ENCODE data around the gene CMC2.

CMC2 gene

DNA sequence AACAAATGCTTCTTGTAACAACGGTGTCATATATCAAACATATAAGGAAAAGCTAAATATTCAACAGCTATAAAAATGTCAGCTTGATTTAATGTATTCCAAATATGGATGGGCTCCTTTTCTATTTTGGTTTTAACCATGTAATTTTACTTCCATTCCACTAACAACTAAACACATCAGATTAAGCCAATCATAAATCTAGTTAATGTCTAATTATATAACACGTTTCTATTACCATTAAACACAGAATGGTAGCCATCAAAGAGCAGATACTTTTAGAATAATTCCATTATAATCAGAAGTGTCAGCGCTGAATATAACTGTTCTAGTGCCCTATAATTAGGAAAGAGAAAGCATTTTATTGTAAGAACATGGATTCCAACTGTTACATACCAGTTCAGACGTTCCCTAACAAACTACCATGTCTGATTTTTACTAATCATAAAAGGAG, 10.0 kb downstream of the CMC2 start:
- H3K36me3 Mint-ChIP-seq (ENCODE audit: insufficient read depth) = peaks cover 6% of the 10 kb centered on the region
- H3K27ac Mint-ChIP-seq = peak overlapping the region; percentile 94 to 97
- H3K4me1 Mint-ChIP-seq (ENCODE audit: low read depth in 2 of 2) = peaks cover 30 to 43% of the 10 kb centered on the region in 2 donors
- no peaks in the 10 kb centered on the region for H3K9me3 Mint-ChIP-seq
- H3K4me3 Mint-ChIP-seq = peak overlapping the region; percentile 84 to 94
- H3K27me3 Mint-ChIP-seq = no peaks in the 10 kb centered on the region
- DNase-seq = no peak
- peak; percentile 54 for ATAC-seq (replicated peaks)

DNA sequence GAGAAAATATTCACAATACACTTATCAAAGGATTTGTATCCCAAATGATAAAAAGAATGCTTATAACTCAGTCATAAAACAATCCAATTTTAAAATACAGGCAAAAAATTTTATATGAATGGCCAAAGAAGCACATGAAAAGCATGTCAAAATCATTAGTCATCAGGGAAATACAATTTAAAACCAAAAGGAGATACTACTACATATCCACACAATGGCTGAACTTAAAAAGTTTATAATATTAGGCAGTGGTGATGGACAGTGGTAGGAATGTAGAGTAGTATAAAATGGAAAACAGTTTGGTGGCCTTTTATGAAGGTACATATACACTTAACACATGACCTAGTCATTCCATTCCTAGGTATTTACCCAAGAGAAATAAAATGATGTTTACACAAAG, 12.2 kb downstream of the CMC2 start:
- H3K36me3 Mint-ChIP-seq (ENCODE audit: insufficient read depth) = peaks cover 11% of the 10 kb centered on the region
- H3K27ac Mint-ChIP-seq = peak overlapping the region in 1 of 2 donors; percentile 50
- no peaks in the 10 kb centered on the region for H3K27me3 Mint-ChIP-seq
- H3K9me3 Mint-ChIP-seq = no peaks in the 10 kb centered on the region
- ATAC-seq (replicated peaks) (no peak), DNase-seq (no peak)
- H3K4me1 Mint-ChIP-seq (ENCODE audit: low read depth in 2 of 2) = peaks cover 22 to 35% of the 10 kb centered on the region in 2 donors
- H3K4me3 Mint-ChIP-seq = no peak overlapping the region

DNA sequence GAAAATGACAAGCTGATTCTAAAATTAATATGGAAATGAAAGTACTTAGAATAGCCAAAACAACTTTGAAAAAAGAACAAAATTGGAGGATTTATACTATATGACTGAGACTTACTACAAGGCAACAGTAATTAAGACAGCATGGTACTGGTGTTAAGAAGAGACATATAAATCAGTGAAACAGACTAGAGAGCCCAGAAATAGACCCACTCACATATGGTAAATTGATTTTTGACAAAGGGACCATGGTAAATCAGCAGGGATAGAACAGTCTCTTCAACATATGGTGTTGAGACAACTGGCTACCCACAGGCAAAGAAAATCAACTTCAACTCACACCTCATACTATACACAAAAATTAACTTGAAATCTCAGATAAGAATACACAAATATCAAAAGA, 12.9 kb downstream of the CMC2 start:
- H3K4me3 Mint-ChIP-seq = no peak overlapping the region
- no peaks in the 10 kb centered on the region for H3K27me3 Mint-ChIP-seq
- H3K27ac Mint-ChIP-seq = peak overlapping the region in 1 of 2 donors; percentile 50

DNA sequence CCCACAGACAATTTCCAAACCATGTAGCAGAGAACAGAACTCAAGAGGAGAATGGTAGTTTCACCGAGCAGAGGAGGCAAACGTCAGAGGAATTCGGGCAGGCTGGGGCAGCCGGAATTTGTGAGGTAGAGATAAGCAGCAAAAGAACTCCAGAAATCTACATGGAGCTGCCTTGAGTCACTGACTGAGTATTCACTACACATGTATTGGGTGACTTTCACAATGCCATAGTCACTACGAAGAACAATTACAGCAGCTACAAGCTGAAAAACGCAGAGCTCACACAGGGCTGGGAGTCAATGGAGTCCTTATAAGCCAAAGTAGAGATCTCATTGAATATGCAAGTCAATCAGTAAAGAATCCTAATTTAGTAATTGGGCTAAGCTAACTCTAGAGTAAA, 13.4 kb downstream of the CMC2 start:
- no peak overlapping the region for H3K4me3 Mint-ChIP-seq
- H3K27ac Mint-ChIP-seq = peak overlapping the region in 1 of 2 donors; percentile 50
- peaks cover 18% of the 10 kb centered on the region for H3K36me3 Mint-ChIP-seq (ENCODE audit: insufficient read depth)
- DNase-seq (no peak), ATAC-seq (replicated peaks) (no peak)
- no peaks in the 10 kb centered on the region for H3K27me3 Mint-ChIP-seq
- no peaks in the 10 kb centered on the region for H3K9me3 Mint-ChIP-seq
- H3K4me1 Mint-ChIP-seq (ENCODE audit: low read depth in 2 of 2) = peaks cover 14 to 32% of the 10 kb centered on the region in 2 donors

More for the DNA sequence above, 12.9 kb downstream of the CMC2 start:
- no peak for ATAC-seq (replicated peaks)
- Mint-ChIP-seq H3K9me3 (no peaks in the 10 kb centered on the region), H3K4me1 (ENCODE audit: low read depth in 2 of 2) (peaks cover 16 to 33% of the 10 kb centered on the region in 2 donors), H3K36me3 (ENCODE audit: insufficient read depth) (peaks cover 16% of the 10 kb centered on the region)
- DNase-seq = no peak

DNA sequence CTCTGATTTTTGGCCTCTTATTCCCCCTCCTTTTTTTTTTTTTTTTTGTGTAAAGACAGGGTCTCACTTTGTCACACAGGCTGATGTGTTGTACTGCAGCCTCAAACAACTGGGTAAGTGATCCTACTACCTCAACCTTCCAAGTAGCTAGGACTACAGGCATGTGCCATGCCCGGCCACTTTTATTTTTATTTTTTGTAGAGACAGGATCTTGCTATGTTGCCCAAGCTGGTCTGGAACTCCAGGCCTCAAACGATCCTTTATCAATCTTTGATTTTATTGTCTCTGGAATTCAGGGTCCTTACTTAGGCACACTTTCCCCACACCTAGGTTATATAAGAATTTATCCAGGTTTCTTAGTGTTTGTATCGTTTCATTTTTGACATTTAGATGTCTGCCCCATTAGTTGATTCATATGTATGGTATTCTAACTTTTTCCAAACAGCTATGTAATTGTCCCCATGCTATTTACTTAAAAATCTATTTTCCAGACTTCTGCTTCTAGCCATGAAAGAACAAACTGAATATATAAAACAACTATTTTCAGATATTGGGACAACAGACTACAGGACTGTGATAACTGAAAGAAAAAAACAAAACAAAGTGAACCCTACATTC, 13.9 kb downstream of the CMC2 start:
- H3K27ac Mint-ChIP-seq = peak overlapping the region in 1 of 2 donors; percentile 54
- no peaks in the 10 kb centered on the region for H3K27me3 Mint-ChIP-seq
- DNase-seq = no peak
- peaks cover 14 to 29% of the 10 kb centered on the region in 2 donors for H3K4me1 Mint-ChIP-seq (ENCODE audit: low read depth in 2 of 2)
- peaks cover 18% of the 10 kb centered on the region for H3K36me3 Mint-ChIP-seq (ENCODE audit: insufficient read depth)
- no peak overlapping the region for H3K4me3 Mint-ChIP-seq
- ATAC-seq (replicated peaks) = no peak
- H3K9me3 Mint-ChIP-seq = no peaks in the 10 kb centered on the region

DNA sequence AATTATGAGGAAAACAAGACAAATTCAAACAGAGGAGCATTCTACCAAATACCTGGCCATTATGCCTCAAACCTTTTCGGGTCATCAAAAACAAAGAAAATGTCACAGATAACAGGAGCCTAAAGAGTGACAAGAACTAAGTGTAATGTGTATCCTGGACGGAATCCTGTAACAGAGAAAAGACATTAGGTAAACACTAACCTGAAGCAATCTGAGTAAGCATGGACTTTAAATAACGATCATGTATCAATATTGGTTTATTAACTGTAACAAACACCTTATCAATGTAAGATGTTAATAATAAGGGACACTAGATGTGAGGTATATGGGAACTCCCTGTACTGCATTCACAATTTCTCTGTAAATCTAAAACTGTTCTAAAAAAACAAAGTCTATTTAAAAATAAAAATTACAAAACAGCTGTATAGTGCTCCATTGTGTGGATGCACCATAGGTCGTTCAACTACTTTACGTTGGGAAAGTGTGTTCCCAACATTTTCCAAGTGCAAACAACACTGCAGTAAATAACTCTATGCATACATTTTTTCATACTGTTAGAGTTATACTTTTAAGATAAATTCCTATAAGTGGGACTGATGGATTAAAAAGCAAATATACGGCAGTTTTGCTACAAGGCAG, 14.8 kb downstream of the CMC2 start:
- ATAC-seq (replicated peaks) = no peak
- peak overlapping the region in 1 of 2 donors; percentile 54 for H3K27ac Mint-ChIP-seq
- no peaks in the 10 kb centered on the region for H3K27me3 Mint-ChIP-seq
- no peak overlapping the region for H3K4me3 Mint-ChIP-seq
- no peak for DNase-seq
- peaks cover 11 to 23% of the 10 kb centered on the region in 2 donors for H3K4me1 Mint-ChIP-seq (ENCODE audit: low read depth in 2 of 2)
- peaks cover 22% of the 10 kb centered on the region for H3K36me3 Mint-ChIP-seq (ENCODE audit: insufficient read depth)
- H3K9me3 Mint-ChIP-seq = no peaks in the 10 kb centered on the region

DNA sequence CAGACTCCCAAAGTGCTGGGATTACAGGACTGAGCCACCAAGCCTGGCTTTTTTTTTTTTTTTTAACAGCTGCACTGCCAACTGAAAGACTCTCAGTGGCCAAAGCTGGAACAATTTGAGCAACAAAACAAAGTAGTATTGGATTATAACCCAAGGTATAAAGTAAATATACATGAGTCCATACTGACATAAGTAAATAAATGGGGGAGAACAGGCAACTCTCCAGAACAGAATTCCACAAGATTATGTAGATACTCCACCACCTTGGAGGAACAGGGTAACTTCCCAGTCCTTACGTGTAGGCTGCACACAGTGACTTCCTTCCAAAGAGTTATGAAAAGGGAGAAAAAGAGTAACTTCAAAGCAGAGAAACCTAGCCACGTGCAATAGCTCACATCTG, 15.7 kb downstream of the CMC2 start:
- DNase-seq (no peak), ATAC-seq (replicated peaks) (no peak)
- H3K27ac Mint-ChIP-seq = peak overlapping the region in 1 of 2 donors; percentile 56
- peaks cover 26% of the 10 kb centered on the region for H3K36me3 Mint-ChIP-seq (ENCODE audit: insufficient read depth)
- no peak overlapping the region for H3K4me3 Mint-ChIP-seq
- H3K9me3 Mint-ChIP-seq = no peaks in the 10 kb centered on the region
- no peaks in the 10 kb centered on the region for H3K27me3 Mint-ChIP-seq
- peaks cover 10 to 29% of the 10 kb centered on the region in 2 donors for H3K4me1 Mint-ChIP-seq (ENCODE audit: low read depth in 2 of 2)

DNA sequence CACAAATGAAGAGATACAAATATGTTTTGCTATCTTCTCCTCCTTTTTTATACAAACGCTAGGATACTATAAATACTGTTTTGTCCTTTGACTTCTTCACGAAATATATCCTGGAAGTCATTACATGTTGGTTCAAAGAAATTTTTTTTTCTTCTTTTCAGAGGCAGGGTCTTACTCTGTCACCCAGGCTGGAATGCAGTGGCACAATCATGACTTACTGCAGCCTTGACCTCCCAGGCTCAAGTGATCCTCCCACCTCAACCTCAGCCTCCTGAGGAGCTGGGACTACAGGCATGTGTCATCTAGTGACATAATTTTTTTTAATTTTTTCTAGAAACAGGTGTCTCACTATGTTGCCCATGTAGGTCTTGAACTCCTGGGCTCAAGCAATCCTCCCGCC, 16.1 kb downstream of the CMC2 start:
- H3K36me3 Mint-ChIP-seq (ENCODE audit: insufficient read depth) = peaks cover 26% of the 10 kb centered on the region
- no peaks in the 10 kb centered on the region for H3K27me3 Mint-ChIP-seq
- peaks cover 12 to 32% of the 10 kb centered on the region in 2 donors for H3K4me1 Mint-ChIP-seq (ENCODE audit: low read depth in 2 of 2)
- H3K9me3 Mint-ChIP-seq = no peaks in the 10 kb centered on the region
- DNase-seq = no peak
- no peak overlapping the region for H3K4me3 Mint-ChIP-seq
- peak overlapping the region in 1 of 2 donors; percentile 56 for H3K27ac Mint-ChIP-seq
- ATAC-seq (replicated peaks) = no peak

DNA sequence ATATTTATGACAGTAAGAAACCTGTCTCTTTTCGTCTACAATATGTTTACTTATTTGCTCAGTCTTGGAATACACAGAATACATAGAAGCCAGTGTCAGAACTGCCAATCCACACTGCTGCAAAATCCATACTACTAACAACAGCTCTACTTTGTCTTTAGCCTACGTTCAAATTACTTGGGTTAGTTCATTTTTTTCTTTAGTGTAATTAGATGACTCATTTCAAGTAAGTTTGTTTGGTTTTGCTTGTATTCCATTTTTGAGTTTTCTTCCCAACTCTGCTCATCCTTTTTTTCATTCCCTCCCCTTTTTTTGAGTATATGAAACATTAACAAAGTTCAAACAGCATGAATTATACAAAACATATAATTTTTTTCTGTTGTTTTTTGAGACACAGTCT, 16.9 kb downstream of the CMC2 start:
- H3K27ac Mint-ChIP-seq = no peak overlapping the region
- H3K27me3 Mint-ChIP-seq = no peaks in the 10 kb centered on the region
- peaks cover 14 to 35% of the 10 kb centered on the region in 2 donors for H3K4me1 Mint-ChIP-seq (ENCODE audit: low read depth in 2 of 2)
- H3K4me3 Mint-ChIP-seq = no peak overlapping the region
- ATAC-seq (replicated peaks) (no peak), DNase-seq (no peak)
- no peaks in the 10 kb centered on the region for H3K9me3 Mint-ChIP-seq
- peaks cover 24% of the 10 kb centered on the region for H3K36me3 Mint-ChIP-seq (ENCODE audit: insufficient read depth)

DNA sequence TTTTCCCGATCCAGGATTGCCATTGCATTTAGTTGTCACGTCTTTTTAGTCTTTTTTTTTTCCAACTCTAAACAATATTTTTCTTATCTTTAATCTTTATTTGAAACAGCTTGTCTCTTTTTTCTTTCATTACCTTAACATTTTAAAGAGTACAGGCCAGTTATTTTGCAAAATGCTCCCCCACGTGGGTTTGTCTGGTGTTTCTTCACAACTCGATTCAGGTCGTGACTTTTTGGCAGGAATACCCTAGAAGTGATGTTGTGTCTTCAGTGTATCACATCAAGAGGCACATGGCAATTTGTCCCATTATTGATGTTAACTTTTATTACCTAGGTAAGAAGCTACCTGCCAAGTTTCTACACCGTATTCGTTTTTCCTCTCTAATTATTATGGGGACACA, 17.9 kb downstream of the CMC2 start:
- peaks cover 9 to 33% of the 10 kb centered on the region in 2 donors for H3K4me1 Mint-ChIP-seq (ENCODE audit: low read depth in 2 of 2)
- H3K36me3 Mint-ChIP-seq (ENCODE audit: insufficient read depth) = peaks cover 23% of the 10 kb centered on the region
- H3K4me3 Mint-ChIP-seq = no peak overlapping the region
- H3K9me3 Mint-ChIP-seq = no peaks in the 10 kb centered on the region
- no peaks in the 10 kb centered on the region for H3K27me3 Mint-ChIP-seq
- H3K27ac Mint-ChIP-seq = no peak overlapping the region
- no peak for DNase-seq
- no peak for ATAC-seq (replicated peaks)

DNA sequence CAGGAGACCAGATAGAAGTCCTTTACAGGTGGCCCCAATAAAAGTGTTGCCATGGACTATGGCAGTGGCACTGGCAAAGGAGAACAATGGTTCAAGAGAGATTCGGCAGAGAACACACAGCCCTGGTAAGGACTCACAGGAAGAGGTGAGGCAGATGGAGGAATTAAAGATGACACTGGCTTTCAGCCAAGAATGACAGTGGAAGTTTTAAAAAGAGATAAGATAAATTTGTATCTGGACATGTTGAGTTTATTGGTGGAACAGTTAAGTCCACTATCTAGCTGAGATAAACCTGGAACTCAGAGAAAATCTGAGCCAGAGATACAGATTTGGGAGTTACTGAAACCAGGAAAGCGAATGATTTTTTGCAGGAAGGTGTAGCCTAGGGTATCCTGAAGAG, 20.1 kb downstream of the CMC2 start:
- Mint-ChIP-seq H3K27ac (peak overlapping the region in 1 of 2 donors; percentile 48), H3K9me3 (no peaks in the 10 kb centered on the region), H3K36me3 (ENCODE audit: insufficient read depth) (peaks cover 31% of the 10 kb centered on the region), H3K4me3 (no peak overlapping the region), H3K4me1 (ENCODE audit: low read depth in 2 of 2) (peaks cover 6 to 41% of the 10 kb centered on the region in 2 donors), H3K27me3 (no peaks in the 10 kb centered on the region)
- ATAC-seq (replicated peaks) = no peak
- DNase-seq = no peak

DNA sequence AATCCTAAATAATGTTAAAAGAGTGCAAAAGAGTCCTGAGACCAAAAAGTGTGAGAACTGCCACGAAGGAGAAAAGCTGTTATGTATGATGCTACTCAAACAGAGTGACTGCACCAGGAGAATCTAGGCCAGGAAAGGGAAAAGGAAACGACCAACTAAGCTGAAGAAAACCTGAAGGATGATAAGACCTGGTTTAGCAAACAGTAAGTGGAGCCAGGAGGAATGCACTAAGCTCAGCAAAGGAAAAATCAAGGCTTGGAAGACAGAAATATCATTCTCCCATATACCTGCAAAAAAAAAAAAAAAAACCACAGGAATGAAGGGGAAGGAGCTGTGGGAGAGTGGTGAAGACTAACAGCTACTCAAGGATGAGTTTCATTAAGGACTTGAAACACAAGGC, 21.1 kb downstream of the CMC2 start:
- H3K9me3 Mint-ChIP-seq = no peaks in the 10 kb centered on the region
- DNase-seq (no peak), ATAC-seq (replicated peaks) (no peak)
- no peaks in the 10 kb centered on the region for H3K27me3 Mint-ChIP-seq
- H3K4me3 Mint-ChIP-seq = no peak overlapping the region
- peak overlapping the region in 1 of 2 donors; percentile 2 for H3K27ac Mint-ChIP-seq
- peaks cover 6 to 41% of the 10 kb centered on the region in 2 donors for H3K4me1 Mint-ChIP-seq (ENCODE audit: low read depth in 2 of 2)
- H3K36me3 Mint-ChIP-seq (ENCODE audit: insufficient read depth) = peaks cover 28% of the 10 kb centered on the region

DNA sequence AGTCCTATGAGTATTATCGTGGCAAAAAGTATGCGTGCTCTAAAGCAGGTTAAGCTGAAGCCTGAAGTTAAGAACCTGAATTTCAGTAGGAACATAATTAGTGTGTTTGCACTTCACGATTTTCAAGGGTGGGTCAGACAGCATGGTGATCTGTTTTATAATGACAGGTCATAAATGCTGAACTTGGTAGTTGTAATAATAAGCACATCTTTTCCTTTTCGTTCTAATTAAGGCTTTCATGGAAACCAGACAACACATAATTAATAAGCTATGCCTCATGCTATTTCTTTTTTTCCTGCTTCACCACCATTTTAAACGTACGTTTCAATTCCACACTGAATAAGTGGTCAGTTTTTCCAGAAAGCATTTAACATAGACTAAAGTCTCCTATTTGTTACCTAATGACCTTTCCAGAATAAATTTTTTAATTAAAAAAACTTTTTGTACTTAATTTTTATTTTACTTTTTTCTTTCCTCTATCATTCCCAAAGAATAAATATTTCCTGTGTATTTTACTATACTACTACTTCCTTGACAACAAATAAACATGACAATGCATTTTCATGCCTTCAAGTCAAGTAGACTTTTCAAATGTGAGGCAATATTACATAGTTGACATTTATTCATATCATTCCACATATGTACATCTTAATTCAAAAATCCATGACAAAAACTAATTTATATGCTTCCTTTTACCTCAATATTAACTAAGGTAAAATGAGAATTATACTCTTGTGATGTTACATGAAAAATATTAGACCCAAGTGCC, 22.4 kb downstream of the CMC2 start:
- H3K4me1 Mint-ChIP-seq (ENCODE audit: low read depth in 2 of 2) = peaks cover 6 to 35% of the 10 kb centered on the region in 2 donors
- peaks cover 32% of the 10 kb centered on the region for H3K36me3 Mint-ChIP-seq (ENCODE audit: insufficient read depth)
- ATAC-seq (replicated peaks) = no peak
- no peak for DNase-seq
- H3K27ac Mint-ChIP-seq = peak overlapping the region in 1 of 2 donors; percentile 47
- no peak overlapping the region for H3K4me3 Mint-ChIP-seq
- H3K27me3 Mint-ChIP-seq = no peaks in the 10 kb centered on the region
- no peaks in the 10 kb centered on the region for H3K9me3 Mint-ChIP-seq

Data from effector memory CD8-positive, alpha-beta T cell (primary cell).